Breast epithelium (tissue), 3 donors: ENCODE results near the gene MGAT4D.

ENCODE experiments used
- POLR2AphosphoS5 ChIP-seq, 3 donors: sonication (generic); formaldehyde crosslinking; IDR thresholded peaks; one replicate each; pipeline ENCODE4 v1.6.1; 2017; ENCODE audit warnings: antibody characterized with exemption in 3 of 3
- TF ChIP-seq, protein P1 (sequence below), 3 donors: fragments of 450-650 bp; IDR thresholded peaks; one replicate each; pipeline ENCODE4 v1.5.1; 2016 to 2017; ENCODE audit warnings: antibody characterized with exemption in 3 of 3, mild to moderate bottlenecking in 3 of 3, moderate library complexity in 3 of 3

DNA sequence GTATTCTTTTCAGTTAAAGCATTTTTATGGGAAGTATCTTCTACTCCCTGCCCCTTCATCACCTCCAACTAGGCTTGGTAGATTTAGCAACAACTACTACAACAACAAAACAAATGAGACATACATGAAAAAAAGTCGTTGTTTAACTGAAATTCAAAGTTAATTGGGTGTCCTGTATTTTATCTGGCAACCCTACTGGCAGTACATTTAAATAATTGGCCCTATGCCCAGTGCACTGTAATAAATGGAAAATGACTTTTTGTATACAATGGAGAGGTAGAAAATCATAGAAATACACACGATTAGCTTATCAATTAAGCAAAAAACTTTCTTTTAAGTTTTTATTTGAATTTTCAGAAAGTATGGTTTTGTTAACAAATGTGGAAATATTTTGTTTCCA is 49.3 kb downstream of the MGAT4D start:
- TF ChIP-seq, protein P1, sequence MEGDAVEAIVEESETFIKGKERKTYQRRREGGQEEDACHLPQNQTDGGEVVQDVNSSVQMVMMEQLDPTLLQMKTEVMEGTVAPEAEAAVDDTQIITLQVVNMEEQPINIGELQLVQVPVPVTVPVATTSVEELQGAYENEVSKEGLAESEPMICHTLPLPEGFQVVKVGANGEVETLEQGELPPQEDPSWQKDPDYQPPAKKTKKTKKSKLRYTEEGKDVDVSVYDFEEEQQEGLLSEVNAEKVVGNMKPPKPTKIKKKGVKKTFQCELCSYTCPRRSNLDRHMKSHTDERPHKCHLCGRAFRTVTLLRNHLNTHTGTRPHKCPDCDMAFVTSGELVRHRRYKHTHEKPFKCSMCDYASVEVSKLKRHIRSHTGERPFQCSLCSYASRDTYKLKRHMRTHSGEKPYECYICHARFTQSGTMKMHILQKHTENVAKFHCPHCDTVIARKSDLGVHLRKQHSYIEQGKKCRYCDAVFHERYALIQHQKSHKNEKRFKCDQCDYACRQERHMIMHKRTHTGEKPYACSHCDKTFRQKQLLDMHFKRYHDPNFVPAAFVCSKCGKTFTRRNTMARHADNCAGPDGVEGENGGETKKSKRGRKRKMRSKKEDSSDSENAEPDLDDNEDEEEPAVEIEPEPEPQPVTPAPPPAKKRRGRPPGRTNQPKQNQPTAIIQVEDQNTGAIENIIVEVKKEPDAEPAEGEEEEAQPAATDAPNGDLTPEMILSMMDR (IDR thresholded peaks at IDR 0.05) = no peak
- TF ChIP-seq POLR2AphosphoS5 (IDR thresholded peaks at IDR 0.05) = no peak
